GM21390 (cell line): Measurements from ENCODE around the gene SLC29A1.
"Not testable (repeated sequence)": the region's sequence is repeated elsewhere in the genome, so short reads cannot be mapped to it uniquely, and the experiment has no call there.

Experiments used
- ATAC-seq: cut with Tn5 transposase; IDR thresholded peaks from one replicate; pipeline ENCODE4 v1.9.1; 2021; ENCODE audit not compliant: unreplicated experiment

SLC29A1 gene

DNA sequence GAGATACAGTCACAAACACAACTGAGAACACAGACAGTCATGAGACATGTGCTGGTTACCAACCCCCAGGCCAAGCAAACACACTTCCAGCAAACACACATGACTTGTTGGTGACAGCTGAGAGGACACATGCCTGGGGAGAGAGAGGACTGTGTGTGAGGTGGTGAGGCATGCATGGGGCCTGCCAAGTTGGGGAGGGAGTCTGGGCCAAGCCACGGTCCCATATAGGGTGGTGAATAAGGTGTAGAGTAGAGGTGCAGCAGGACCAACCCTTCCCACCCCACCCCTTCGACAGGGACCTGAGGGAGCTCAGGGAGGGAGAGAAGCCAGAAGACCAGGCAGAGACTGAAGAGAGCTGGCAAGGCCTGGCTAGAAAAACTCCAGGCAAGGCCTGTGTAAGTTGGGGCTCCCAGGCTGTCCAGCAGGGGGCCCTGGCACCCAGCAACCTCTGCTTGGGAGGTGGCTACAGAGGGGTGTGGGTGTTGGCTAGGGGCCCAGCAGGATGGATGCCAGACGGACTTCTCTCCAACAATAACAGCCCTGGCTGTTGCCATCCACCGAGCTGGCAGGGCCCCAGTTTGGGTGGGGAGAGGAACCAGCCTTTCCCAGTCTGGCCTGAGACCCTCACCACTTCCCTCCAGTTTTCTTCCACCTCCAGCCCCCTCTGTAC lies 2.0 kb upstream of the SLC29A1 start:
- peak; percentile 41 for ATAC-seq

DNA sequence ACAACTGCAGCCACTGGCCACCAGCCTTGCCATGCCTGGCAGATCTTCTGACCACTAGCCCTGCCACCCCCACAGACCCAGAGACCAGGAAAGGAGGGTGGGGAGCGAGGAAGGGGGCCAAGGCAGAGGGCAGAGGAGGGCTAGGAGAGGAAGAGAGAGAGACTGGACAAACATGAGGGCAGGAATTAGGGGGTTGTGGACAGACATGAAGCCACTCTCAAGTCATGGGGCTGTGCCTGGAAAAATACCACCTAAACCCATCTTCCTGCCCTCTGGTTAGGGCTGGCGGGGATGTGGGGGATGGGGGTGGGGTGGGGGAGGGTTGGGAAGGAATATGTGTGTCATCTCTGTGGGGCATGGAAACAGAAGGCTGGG lies 1.4 kb upstream of the SLC29A1 start:
- no peak for ATAC-seq

DNA sequence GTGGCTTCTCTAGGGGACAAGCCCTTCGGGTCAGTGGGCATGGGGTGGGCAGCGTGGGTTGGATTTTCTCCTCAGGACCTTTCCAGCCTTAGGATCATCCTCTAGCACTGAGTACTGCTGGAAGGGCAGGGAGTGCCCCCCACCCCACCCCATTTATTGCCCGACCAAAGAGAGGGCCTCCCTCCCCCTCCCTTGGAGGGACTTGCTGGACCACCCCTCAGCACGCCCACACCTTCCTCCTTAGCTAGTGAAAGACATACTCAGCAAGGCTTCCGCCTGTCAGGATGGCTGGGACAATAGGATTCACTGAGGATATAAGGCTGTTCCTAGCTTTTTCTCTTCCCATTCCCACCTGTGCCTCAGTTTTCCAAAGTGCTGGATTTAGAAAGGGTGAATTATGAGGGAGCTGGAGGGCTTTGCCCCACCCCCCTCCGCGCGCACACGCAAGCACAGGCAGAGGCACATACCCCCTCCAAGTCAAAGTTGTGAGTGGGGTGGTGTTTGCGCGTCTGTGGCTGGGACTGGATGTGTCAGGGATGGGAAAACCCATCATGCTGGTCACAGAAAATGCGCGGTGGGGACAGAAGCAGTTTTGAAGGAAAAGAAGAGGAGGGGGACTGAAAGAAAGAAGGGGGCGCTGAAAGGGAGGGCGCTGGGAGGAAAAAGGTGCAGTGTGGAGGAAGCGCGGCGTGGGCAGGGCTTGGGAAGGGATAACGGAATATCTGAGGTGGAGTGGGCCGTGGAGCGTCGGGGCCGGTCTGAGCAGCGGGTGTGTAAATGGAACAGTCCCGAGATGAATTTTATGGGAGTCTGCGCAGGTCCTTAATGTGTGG lies 693 bp upstream of the SLC29A1 start:
- no peak for ATAC-seq

DNA sequence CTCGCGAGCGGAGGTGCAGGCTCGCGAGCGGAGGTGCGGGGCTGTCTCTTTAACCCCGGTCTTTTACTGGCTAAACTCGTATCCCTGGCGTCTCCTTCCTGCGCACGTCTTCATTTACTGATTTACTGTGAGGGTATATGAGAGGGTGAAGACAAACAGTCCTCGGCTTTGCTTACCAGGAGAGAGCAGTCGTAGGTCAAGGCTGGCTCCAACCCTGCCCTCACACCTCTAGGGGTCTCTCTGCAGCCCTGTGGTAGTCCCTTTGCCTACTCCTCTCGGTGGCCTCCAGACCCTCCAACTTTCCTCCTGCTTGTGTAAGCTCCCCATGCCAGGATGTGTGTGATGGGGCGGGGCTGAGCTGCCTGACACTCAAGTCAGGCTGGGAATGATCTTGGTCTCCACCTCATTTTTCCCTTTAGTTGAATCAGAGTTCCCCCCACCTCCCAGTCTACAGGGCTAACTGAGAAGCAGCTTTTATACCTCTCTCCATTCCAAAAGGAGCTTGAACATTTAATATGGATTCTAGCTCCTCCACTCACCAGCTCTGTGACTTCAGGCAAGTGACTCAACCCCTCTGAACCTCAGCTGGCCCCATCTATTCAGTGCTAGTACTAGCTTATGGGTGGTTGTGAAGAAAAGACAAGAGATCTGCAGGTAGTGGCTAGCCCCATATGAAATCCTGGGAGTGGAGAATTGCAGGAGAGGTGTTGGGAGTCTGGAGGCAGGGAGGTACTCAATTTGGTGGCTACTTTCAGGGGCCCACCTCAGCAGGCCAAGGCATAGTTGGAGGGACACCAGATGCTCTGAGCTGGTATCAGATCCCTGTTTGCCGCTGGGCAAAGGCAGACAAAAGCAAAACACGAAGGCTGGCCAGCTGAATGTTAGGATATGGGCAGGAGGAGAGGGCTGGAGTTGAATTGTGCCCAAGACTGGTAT lies 902 bp downstream of the SLC29A1 start:
- peak; percentile 14 for ATAC-seq

DNA sequence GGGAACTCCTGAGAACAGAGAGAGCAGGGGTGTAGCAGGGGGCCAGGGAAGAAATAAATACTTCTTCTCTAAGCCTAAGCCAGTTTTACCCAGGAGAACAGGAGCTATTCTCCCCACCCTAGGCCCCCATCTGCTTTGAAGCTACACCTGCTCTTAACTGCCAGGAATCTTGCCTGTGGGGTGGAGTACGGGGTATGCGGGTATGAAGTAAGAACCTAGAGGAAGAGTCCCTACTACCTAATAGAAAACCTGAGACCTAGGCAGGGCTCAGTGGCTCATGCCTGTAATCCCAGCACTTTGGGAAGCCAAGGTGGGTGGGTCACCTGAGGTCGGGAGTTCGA lies 1.5 kb downstream of the SLC29A1 start:
- no peak for ATAC-seq

DNA sequence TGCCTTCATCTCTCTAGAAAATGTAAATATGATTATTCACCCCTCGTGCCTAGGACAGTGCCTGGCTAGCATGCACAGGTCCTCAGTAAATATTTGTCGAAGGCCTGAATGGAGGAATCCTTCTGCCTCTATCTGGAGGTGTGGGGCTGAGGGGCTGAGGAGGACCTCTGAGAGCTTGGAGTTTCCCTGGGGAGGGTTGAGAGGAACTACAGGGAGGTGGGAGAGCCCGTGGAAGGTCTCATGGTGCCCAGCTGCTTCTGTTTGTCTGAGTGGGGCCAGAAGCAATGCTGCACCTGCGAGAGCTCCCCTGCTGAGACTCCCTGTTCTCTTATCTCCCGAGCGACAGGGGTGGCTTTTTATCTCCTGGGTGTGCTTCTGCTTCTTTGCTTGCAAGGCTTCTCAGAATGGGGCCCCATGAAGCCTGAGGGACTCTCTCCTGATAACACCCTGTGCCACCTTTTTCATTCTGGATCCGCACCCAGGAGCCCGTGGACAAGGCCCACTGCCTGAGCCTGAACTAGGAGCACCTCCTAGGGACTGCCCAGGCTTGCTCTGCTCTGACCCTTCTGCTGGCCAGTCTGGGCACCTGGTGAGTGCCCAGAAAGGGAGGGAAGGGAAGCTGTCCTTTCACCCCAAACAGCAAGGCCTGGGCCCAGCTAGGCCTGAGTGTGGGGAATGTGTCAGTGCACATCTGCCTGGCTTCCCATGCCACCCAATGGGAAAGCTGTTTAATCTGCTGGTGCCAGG lies 2.4 kb downstream of the SLC29A1 start:
- ATAC-seq: no peak

DNA sequence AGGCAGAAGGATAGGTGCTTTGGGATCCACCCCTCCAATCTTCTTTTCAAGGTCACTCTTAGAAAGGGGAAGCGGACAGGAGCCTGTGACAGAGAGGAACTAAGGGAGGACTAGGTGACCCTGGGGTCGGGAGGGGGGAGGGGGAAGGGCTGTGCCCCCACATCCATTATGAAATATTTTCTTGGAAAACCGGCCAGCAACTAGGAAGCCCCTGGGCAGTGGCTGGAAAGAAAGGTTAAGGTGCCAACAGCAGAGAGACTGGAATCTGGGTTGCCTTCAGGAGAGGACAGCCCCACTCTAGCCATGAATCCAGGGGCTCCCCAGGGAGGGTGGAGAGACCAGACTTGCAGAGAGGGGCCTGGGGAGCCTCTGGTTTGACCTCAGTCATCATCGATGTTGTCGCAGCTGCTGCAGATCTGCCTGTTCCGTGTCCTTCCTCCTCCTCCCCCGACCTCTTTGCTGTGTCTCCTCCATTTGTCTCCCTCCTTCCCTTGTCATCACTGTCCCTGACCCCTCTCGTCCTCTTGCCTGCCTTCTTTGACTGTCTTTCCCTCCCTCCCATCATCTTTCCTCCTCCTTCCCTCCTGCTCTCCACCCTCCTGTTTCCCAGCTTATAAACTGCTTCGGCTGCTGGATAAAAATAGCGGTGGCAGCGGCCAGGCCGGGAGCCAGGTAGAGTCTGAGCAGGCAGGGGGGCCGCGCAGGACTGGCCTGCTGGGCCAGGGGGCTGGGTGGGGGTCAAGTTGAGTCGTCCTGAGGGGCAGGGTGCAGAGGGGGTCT lies 3.2 kb downstream of the SLC29A1 start:
- no peak for ATAC-seq

DNA sequence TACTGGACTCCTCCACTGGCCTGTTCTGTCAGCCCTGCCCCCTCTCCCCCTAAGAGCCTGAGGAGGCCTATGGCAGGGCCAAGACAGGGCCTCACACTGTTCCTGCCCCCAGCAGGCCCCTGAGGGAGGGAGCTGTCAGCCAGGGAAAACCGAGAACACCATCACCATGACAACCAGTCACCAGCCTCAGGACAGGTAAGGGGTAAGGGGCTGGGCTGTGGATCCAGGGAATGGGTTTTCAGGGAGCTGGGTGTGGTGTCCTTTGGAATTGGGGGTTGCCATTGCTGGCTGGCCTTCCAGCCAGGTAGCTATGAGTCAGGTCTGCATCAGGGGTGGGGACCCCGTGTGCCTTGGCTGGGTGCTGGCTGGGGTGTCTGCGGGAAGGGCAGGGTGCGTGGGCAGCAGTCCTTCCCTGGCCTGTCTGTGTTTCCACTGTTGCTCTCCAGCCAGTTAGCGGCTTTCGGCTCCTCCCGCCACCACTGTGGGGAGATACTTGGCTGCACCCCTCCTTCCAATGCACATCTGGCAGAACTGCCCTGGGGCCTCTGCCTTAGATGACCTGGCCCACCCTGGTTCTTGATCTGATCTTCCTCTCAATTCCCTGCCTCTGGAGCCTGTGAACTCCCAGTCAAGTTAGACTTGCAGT lies 3.9 kb downstream of the SLC29A1 start:
- ATAC-seq: no peak

DNA sequence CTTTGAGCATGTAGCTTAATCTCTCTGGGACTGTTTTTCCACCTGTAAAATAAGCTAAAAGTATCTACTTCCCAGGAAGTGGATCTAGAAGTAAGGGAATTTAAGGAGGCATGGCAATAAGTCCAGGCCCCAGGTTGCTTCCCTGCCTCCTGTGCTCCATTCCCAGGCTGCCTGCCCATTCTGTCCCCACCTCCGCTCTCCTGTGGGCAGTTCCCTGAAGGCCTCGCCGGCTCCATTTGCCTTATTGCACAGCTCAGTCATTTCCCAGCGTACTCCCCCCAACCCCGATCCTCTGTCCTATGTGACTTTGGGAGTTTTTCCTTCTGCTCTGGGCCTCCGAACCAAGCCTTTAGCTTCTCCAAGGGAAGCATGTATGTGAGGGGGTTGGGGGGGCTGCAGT lies 4.6 kb downstream of the SLC29A1 start:
- no peak for ATAC-seq

DNA sequence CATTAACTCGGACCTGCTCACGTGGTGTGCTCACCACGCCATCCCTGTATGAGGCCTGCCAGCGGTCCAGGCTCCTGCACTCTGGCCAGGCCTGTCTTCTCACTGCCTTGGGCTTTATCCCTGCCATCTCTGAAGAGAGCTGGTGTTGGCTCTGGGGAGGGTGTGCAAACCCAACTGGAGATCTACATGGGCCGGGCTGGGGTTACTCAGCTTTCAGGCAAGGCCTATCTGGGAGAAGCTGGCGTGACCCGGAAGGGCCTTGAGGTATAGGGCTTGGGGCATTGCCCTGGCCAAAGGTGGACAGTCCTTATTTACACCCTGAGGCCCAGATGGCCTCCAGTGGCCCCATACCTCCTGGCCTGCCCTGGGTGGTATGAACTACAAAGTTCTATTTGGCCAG lies 5.0 kb downstream of the SLC29A1 start:
- no peak for ATAC-seq

DNA sequence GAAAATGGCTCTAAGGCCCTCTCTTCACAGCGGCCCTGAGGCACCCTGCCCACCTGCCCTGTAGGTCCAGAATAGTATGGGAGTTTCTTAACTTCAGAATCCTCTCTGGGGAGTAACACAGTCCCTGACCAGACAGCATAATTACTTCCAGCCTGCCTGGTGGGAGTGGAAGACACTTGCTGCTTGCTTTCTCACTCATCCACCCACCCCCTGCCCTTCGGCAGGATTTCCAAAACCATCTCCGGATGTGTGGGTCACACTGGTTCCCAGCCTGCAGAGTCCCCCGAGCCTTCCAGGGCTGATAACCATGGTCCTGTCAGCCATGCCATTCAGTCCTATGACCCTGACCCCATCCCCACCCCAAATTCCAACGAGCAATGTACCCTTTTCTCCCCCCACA lies 5.4 kb downstream of the SLC29A1 start:
- no peak for ATAC-seq

DNA sequence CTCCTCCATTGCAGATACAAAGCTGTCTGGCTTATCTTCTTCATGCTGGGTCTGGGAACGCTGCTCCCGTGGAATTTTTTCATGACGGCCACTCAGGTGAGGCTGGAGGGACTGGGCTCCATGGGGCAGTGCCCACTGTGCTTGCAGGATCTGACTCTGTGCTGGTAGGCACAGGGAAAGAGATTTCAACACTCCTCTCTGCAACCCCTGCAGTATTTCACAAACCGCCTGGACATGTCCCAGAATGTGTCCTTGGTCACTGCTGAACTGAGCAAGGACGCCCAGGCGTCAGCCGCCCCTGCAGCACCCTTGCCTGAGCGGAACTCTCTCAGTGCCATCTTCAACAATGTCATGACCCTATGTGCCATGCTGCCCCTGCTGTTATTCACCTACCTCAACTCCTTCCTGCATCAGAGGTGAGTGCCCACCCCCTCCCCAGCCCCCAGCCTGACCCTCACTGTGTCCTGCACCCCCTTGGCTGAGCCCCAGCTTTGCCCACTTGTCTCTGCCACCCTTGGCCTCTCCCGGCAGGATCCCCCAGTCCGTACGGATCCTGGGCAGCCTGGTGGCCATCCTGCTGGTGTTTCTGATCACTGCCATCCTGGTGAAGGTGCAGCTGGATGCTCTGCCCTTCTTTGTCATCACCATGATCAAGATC lies 6.1 kb downstream of the SLC29A1 start:
- no peak for ATAC-seq

DNA sequence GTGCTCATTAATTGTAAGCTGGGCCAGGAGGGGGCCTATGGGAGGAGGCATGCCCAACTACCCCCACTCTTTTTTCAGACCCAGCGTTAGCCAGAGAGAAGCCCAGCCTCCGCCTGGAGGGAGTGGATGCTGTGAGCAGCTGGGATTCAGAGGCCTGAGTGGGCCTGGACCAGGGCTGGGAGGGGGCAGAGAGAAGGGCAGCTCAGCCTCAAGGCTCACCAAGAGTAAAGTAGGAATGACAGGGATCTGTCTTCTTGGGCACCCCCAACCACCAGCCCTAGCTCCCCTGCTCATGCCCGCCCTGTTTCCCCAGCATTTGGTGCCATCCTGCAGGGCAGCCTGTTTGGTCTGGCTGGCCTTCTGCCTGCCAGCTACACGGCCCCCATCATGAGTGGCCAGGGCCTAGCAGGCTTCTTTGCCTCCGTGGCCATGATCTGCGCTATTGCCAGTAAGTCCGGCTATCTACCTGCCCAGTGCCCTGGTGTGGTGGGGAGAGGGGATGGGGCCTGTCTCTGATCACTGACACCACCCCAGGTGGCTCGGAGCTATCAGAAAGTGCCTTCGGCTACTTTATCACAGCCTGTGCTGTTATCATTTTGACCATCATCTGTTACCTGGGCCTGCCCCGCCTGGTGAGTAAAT lies 6.8 kb downstream of the SLC29A1 start:
- ATAC-seq: no peak

DNA sequence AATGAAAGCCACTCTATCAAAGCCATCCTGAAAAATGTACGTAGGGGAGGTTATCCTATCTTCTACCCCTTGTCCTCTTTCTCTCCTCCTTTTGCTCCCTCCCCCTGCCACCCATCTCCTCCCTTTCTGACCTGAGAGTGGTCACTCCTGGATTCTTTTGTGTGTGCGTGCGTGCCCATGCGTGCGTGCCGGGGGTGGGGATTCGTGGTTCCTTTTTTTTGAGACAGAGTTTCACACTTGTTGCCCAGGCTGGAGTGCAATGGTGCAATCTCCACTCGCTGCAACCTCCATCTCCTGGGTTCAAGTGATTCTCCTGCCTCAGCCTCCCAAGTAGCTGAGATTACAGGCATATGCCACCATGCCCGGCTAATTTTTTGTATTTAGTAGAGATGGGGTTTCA lies 8.0 kb downstream of the SLC29A1 start:
- not testable (repeated sequence) for ATAC-seq

DNA sequence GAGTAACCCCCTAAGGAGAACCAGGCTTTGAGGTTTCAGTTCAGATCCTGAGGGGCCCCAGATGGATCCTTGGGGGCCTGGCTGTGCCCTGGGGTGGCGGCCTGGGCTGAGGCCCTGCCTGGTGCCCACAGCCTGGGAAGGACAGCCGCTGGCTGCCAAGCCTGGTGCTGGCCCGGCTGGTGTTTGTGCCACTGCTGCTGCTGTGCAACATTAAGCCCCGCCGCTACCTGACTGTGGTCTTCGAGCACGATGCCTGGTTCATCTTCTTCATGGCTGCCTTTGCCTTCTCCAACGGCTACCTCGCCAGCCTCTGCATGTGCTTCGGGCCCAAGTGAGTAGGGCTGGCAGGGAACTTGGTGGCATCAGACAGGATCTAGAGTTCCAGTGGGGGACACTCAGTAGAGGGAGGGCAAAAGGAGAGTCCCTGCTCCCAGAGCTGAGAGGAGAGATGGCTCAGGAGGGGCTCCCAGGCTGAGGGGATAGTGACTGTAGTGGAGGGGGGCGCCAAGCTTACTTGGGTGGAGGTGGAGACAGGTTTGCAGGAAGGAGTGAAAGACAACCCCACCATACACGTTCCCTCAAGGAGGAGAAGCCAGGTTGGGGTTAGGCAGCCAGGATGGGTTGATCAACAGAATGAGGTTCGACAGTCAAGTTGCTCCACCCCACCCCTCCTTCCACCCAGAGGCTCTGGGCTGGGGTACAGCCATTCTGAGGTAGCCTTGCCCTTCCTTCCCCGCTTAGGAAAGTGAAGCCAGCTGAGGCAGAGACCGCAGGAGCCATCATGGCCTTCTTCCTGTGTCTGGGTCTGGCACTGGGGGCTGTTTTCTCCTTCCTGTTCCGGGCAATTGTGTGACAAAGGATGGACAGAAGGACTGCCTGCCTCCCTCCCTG lies 9.5 kb downstream of the SLC29A1 start:
- no peak for ATAC-seq

DNA sequence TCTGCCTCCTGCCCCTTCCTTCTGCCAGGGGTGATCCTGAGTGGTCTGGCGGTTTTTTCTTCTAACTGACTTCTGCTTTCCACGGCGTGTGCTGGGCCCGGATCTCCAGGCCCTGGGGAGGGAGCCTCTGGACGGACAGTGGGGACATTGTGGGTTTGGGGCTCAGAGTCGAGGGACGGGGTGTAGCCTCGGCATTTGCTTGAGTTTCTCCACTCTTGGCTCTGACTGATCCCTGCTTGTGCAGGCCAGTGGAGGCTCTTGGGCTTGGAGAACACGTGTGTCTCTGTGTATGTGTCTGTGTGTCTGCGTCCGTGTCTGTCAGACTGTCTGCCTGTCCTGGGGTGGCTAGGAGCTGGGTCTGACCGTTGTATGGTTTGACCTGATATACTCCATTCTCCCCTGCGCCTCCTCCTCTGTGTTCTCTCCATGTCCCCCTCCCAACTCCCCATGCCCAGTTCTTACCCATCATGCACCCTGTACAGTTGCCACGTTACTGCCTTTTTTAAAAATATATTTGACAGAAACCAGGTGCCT lies 10.2 kb downstream of the SLC29A1 start:
- no peak for ATAC-seq
